Mesenteric fat pad (tissue), 1 donor: Measurements from ENCODE around the gene SAXO2. TPM values are rescaled to one million over a fixed set of nuclear protein-coding genes. Genes with fewer than 3 reads are reported as not detected.
"Not testable (repeated sequence)": the region's sequence is repeated elsewhere in the genome, so short reads cannot be mapped to it uniquely, and the experiment has no call there.

Experiments used
- DNase-seq: peaks from one replicate; pipeline ENCODE4 v3.0.0-alpha.2; 2020; ENCODE audit warnings: low spot score
- long read RNA-seq: library from polyadenylated mRNA; unstranded; transcript quantifications from one replicate; pipeline ENCODE4 v2.0.0, GENCODE V29; 2020
- total RNA-seq: library from RNA; stranded (reverse); fragmentation: NEBNext Ultra II Directional; extraction: Animal tissue kit (Norgen Biotek cat#: 25700); gene quantifications from one replicate; pipeline ENCODE4 v1.2.1, GENCODE V29; 2021
- donor health status: DM: yes; HTN: yes; CAD: no.

The SAXO2 gene
- 4.0 TPM for total RNA-seq
- long read RNA-seq, partial matches to known transcripts: 0 of 2 reads
- long read RNA-seq, other reads (novel, unspliced or antisense): 1 of 2 reads

GRCh38 chr15:82262422-82263026 is at the start of gene SAXO2, which contains the start of gene EFL1:
Gene SAXO2, plus strand, starts transcription at chr15:82262818. Its CDS starts 62 bp downstream, at chr15:82262880.
Gene EFL1, minus strand, starts transcription at chr15:82262734. Its CDS starts 956 bp downstream, at chr15:82261778.
- peak; percentile 96 for DNase-seq

GRCh38 chr15:82216092-82216491 is 46.5 kb upstream of the SAXO2 start:
- DNase-seq: not testable (repeated sequence)

- not testable (repeated sequence) for DNase-seq
Measured at GRCh38 chr15:82221535-82221934, 41.1 kb upstream of the SAXO2 start.

- no peak for DNase-seq
Measured at GRCh38 chr15:82228750-82229149, 33.9 kb upstream of the SAXO2 start.

- no peak for DNase-seq
Measured at GRCh38 chr15:82231233-82231632, 31.4 kb upstream of the SAXO2 start.

- DNase-seq: no peak
Measured at GRCh38 chr15:82231842-82232241, 30.8 kb upstream of the SAXO2 start.

- not testable (repeated sequence) for DNase-seq
Measured at GRCh38 chr15:82237944-82238534, 24.6 kb upstream of the SAXO2 start.

GRCh38 chr15:82239685-82240391 is 22.8 kb upstream of the SAXO2 start:
- DNase-seq: no peak

- DNase-seq: not testable (repeated sequence)
Measured at GRCh38 chr15:82241836-82242499, 20.6 kb upstream of the SAXO2 start.

- DNase-seq: not testable (repeated sequence)
Measured at GRCh38 chr15:82243644-82244043, 19.0 kb upstream of the SAXO2 start.

- DNase-seq: not testable (repeated sequence)
Measured at GRCh38 chr15:82245956-82246355, 16.7 kb upstream of the SAXO2 start.

- not testable (repeated sequence) for DNase-seq
Measured at GRCh38 chr15:82248261-82248660, 14.4 kb upstream of the SAXO2 start.

GRCh38 chr15:82261566-82262421 is 824 bp upstream of the SAXO2 start:
- DNase-seq: not testable (repeated sequence)

- DNase-seq: no peak
Measured at GRCh38 chr15:82263350-82263749, 732 bp downstream of the SAXO2 start.

GRCh38 chr15:82267137-82267536 is 4.5 kb downstream of the SAXO2 start:
- not testable (repeated sequence) for DNase-seq

- not testable (repeated sequence) for DNase-seq
Measured at GRCh38 chr15:82268454-82268853, 5.8 kb downstream of the SAXO2 start.

- no peak for DNase-seq
Measured at GRCh38 chr15:82272154-82272553, 9.5 kb downstream of the SAXO2 start.

- DNase-seq: no peak
Measured at GRCh38 chr15:82275410-82275809, 12.8 kb downstream of the SAXO2 start.

GRCh38 chr15:82281276-82281675 is 18.7 kb downstream of the SAXO2 start:
- not testable (repeated sequence) for DNase-seq

GRCh38 chr15:82282386-82282785 is 19.8 kb downstream of the SAXO2 start:
- DNase-seq: not testable (repeated sequence)

GRCh38 chr15:82284381-82284780 is 21.8 kb downstream of the SAXO2 start:
- DNase-seq: not testable (repeated sequence)
